Medulla oblongata (tissue), 1 donor: ENCODE measurements around the gene ZNF503.
A peak's percentile ranks its signal among the peaks of the same experiment; 100 is the strongest.

Source experiments
- DNase-seq: peaks from one replicate; pipeline ENCODE4 v3.0.0-alpha.2; 2015; ENCODE audit errors: extremely low spot score

ZNF503 gene

DNA sequence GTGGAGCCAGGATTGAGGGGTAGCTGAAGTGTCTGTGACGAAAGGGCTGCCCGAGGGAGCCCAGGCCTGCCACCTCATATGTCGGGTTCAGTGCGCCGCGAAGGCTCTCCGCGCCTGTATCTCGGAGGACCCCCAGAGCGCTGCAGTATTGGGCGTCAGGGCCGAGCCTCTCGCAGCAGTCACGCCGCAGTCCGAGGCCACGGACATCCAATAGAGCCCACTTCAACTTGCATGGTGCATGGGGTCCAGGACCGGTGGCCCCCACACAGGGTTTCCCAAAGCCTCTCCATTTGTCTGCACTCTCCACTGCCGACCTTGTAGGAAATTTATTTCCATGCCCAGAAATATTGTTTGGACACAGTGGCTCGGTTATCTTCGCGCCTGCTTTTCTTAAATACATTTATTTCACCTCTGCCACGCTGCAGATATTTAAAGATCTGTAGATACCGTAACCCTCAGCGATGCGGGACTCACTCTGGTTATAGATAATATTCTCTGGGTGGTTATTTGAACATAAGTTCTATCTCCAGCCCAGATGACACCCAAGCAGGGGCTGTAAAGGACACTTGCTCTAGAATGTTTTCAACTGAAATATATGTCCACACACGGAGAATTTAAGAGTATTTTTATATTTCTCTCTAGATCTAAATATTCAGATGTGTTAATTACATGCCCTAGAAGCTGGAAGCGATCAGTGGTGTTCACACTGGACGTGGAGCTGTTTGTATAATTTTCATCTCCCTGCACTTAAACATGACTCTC lies 5.1 kb upstream of the ZNF503 start:
- no peak for DNase-seq

GRCh38 chr10:75405598-75406461 lies 4.3 kb upstream of the ZNF503 start:
- no peak for DNase-seq

DNA sequence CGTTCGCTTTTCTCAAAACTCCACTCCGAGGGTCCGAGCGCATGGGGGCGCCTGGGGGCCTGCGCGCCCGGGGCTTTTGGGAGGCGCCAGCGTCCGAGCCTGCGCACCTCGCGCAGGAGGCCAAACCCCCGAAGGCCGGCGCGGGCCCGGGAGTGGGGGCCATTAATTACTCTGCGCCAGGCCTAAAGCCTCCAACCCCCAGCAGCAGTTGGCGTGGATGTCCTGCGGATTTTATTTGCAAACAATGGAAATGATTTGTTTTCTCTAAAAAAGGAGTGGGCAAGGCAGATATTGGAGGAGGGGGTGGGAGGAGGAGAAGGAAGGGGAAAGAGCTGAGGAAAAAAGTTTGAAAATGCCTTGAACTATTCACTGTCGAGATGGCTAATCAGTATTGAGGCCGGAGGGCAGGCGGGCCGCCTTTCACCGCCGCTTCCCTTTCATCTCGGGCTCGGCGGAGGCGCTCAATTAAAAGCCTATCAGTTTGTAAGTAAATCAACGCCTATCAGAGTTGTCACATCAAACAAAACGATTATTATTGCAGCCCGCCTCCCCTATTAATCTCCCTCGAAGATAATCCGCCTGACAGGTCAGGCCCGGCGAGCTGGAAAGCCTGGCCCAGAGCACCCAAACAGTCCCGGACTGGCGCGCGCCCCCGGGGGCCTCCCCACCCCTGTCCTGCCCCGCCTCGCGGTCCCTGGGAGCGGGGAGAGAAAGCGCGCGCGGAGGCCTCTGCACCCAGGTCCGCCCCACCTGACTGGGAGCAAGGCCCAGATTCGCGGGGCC lies 3.4 kb upstream of the ZNF503 start:
- peak; percentile 38 for DNase-seq

GRCh38 chr10:75403939-75404814 lies 2.6 kb upstream of the ZNF503 start:
- no peak for DNase-seq

DNA sequence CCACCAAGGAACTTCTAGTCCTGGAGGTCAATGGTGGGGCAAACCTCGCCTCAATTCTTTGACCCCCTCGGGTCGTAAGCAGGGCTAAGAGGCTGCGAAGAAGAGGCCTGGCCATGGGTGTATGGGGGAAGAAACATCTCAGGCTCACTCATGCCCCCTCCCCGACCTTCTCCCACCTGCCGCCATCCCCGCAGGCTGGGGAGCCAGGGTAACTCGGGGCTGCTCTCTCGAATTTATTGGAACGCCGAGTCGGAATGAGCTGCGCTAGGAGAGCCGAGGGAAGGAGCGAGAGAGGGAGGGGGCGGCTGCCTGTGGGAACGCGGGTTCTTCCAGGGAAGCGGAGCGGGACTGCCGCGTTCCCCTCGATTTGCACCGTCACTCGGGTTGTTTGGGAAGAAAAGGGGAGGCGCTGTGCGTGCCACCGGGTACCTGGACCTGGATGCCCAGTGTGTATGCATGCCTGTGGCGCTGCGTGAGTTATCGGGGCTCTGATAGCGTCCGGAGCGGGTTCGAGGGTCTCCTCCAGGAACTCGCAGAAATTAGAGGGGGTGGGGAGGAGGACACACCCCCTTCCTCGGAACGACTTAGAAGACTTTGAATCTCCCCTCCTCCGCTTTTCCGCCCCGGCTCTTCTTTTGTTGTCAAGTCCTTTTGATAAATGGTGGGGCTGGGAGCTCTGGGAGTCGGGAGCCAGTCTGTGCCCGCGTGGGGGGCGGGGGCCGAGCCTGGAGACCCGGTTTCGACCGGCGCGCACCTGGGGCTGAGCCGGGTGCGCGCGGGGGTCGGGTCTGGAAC lies 1.8 kb upstream of the ZNF503 start:
- peak; percentile 57 for DNase-seq

GRCh38 chr10:75402486-75403143 lies 1.1 kb upstream of the ZNF503 start:
- no peak for DNase-seq

DNA sequence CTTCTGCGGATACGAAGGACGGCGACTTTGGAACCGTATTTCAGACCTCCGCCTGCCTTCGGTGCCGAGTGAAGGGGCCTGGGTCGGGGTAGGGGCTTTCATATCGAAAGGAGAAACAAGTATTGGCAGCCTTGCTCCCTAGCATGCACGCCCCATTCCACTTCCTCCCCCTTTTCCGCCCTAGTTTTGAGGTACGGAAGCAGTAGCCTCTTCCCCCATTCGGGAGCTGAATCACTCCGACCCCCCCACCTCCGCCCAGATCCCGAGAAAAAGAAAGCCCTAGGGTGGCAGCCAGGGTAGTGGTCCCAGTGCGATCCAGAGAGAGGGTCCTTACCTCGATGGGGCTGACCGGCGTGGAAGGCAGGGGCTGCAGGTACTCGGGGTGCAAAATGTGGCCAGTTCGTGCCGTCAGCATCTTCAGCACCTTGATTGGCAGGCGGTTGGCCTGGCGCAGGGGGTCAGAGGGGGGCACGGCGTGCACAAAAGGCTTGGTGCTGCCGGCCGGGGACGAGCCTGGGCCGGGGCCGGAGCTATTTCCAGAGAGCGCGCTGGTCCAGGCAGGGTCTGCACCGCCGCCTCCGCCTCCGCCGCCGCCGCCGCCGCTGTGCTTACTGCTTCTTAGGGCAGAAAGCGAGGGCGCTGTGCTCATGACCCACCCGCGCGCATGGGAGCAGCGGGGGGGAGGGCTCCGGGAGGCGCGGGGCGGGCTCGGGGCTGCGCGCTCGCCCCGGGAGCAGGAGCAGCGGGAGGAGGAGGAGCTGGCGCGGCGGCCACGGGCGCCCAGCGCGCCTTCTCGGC lies 594 bp downstream of the ZNF503 start:
- peak; percentile 54 for DNase-seq

- peak; percentile 30 for DNase-seq
These were observed 1.3 kb downstream of the ZNF503 start for GRCh38 chr10:75400163-75400770.

DNA sequence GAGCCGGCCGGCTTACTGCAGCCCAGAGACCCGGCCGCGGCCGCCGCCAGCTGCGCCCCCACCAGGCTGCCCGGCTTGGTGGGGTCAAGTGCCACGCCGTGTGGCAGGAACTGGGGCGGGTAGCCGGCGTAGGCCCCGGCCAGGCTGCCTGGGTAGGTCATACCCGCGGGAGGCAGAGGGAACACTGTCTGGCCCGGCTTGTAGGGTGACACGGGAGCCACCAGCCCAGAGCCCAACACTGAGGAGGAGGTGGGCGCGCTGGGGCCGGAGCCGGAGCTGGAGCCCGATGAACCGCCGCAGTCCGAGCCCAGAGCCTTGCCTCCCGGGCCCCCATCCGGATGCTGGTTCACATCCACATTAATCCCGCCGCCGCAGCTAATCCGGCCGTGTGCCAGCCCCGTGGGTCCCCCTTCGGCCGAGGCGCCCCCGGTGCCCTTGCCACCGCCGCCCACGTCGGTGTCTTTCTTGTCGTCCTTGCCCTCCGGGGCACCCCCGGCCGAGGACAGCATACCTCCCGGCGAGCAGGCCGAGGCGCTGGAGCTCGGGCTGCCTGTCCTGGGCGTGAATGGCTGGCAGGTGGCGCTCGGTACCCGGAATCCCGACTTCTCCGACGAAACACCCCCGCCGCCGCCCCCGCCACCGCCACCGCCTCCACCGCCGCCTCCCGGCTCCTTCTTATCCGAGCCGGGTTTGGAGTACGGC lies 2.0 kb downstream of the ZNF503 start:
- DNase-seq: peak; percentile 70

- DNase-seq: peak; percentile 19
These were observed 2.7 kb downstream of the ZNF503 start for GRCh38 chr10:75398692-75399460.

GRCh38 chr10:75398200-75398691 lies 3.3 kb downstream of the ZNF503 start:
- no peak for DNase-seq

DNA sequence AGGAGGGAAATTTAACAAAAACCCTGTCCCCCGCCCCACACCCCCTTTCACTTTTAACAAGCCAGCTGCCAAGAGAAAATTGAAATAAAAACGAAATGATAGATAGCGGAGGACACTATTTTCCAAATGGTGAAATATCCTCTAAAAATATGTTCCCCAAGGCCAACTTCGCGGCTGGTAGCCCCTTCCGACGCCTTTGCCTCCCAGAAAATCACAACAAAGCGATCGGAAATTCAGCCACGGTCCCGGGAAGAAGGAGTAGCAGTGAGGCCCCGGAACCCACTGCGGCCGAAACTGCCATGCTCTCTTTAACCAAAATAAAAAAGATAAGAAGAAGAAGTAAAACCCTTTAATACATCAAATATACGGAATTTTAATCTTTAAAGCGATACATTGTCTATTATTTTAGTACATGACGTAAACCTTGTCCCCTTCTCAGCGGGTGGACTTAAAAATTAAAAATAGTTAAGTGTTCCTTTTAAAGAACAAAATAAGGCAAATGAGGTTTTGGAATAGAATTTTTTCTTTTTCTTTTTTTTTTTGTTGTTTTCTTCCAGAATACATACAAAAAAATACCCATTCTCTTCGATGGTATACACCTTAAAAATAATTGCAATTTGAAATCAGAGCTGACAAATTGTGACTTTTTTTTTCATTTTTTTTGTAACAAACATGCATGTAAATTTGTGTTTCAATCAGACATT lies 3.9 kb downstream of the ZNF503 start:
- DNase-seq: peak; percentile 14

- peak; percentile 46 for DNase-seq
These were observed 4.7 kb downstream of the ZNF503 start for GRCh38 chr10:75396631-75397495.

DNA sequence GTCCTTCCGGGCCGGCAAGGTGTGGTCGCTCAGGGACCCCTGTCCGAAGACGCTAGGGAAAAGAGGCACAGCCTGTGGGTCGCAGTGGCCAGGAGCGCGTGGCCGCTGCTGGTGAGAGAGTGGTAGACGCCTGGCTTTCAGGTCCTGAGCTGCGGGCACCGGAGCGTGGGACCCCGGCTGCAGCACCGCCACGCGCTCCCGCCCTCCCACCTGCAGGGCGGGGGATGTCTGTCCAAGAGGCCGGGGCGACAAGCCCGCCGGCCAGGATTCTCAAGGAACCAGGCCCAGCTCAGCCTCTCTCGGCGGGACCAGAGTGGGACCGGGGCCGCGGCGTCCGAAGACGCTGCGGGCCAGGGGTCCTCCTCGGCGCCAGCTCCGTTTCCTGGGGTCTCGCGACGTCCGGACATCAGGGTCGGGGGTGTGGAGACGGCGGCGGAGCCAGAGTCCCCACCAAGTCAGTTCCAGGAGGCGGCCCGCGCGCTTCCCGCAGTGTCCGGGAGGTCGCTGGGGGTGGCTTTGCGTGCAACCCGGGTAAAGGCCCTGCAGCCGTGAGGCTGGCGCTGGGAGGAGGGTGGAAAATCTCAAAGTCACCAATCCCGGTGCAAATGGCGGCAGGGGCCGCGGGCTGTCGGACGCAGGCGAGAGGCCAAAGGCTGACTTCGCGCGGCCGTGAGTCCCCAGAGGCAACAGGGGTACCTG lies 5.5 kb downstream of the ZNF503 start:
- no peak for DNase-seq
